ENCODE data around the gene FNDC3B. TPM values are rescaled to one million over a fixed set of nuclear protein-coding genes. Genes with fewer than 3 reads are reported as not detected.

The FNDC3B gene
- total and polyA plus RNA-seq, 9 of the 15 experiments (the other 6 are each of a cell fraction or from before 2014, with no cell fraction given) = 7.0 to 35.8 (median 16.2) TPM

DNA sequence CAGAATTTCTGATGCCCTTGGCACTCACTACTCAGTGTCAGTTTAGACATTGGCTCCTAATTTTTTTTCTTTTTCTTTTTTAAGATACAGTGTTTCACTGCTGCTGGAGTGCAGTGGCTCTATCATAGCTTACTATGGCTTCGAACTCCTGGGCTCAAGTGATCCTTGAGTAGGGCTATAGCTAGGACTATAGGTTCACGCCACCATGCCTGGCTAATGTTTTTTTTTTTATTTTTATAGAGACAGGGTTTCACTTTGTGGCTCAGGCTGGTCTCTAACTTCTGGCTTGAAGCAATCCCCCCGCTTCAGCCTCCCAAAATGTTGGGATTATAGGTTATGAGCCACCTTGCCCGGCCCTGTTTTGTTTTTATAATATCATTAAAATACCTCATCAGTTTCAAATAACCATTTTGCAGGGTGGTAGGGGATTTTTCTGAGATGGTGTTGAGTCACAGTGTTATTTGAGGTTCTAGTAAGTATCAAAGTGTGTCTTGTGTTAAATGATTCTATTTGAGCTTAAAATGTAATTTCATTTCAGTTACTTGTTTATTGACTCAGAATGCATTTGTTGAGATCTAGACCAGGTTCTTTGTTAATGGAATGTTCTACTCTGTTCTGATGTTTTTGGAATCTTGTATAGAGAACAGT is 7.0 kb downstream of the FNDC3B start:
- POLR2A ChIA-PET = interaction anchor here (0.7 to 5.3 kb wide), 2 partner anchors 7 to 834 kb away, joined by 3 to 54 read pairs; no protein-coding TSS in a partner anchor
- BruUV-seq (replicated peaks) = no TSS peak
- Histone ChIP-seq H3K79me2 (ENCODE audit: control insufficient read depth, insufficient read depth, low read length) (peaks cover 88% of the 10 kb centered on the region), H3K9me1 (ENCODE audit: control insufficient read depth, insufficient read depth, low read length) (peaks cover 3% of the 10 kb centered on the region), H3K9ac (ENCODE audit: insufficient read depth in 1 of 2, low read depth in 2 of 2, low read length in 2 of 2) (no peak overlapping the region), H3K9me3 (replicated peaks; ENCODE audit: control insufficient read depth, insufficient read depth, low read depth, low read length) (no peaks in the 10 kb centered on the region), H4K20me1 (replicated peaks; ENCODE audit: control insufficient read depth, insufficient read depth, low read length) (0 out of 2 replicates have a peak, but pooled peaks cover 4% of the 10 kb centered on the region), H2AFZ (ENCODE audit: low read depth, low read length) (no peak overlapping the region), H3K4me1 (replicated peaks in 1 of 2; ENCODE audit: control insufficient read depth in 2 of 2, insufficient read depth in 2 of 2, low read length in 2 of 2) (peaks cover 4 to 6% of the 10 kb centered on the region in 2 experiments; a peak in 3 of 5 replicates), H3K4me2 (ENCODE audit: insufficient read depth, low read length) (no peak overlapping the region), H3K36me3 (ENCODE audit: control insufficient read depth, insufficient read depth, low read length) (peaks cover 38% of the 10 kb centered on the region; the same call in 2 of the 3 replicates), H3K27me3 (ENCODE audit: control insufficient read depth in 2 of 2, insufficient read depth in 2 of 2, low read length in 2 of 2) (no peaks in the 10 kb centered on the region), H3K4me3 (no peak overlapping the region), H3K27ac (ENCODE audit: extremely low read depth, low read depth, low read length) (no peak overlapping the region)
- intact Hi-C loops (cut with micrococcal nuclease) = no loop called here
- ATAC-seq = no peak
- 73% methylated on average over 4 of the region's 4 CpGs for WGBS (ENCODE audit: insufficient coverage, low coverage, missing lambda C conversion rate)
- no peak for FAIRE-seq
- CTCF ChIA-PET (ENCODE audit: low intra/inter-chr PET ratio) = no interaction called here
- in situ Hi-C loops (cut with MboI) = no loop called here
- DNase-seq (ENCODE audit: extremely low read depth in 1 of 4, low spot score in 3 of 4) = no peak
- TF ChIP-seq CAMTA2 (CRISPR knock-in tag; conservative IDR thresholded peaks at IDR 0.05) (no peak), ARID4B (CRISPR knock-in tag; IDR thresholded peaks at IDR 0.05) (no peak), HMG20B (CRISPR knock-in tag; IDR thresholded peaks at IDR 0.05) (no peak), NR3C1 (CRISPR knock-in tag; IDR thresholded peaks at IDR 0.05) (no peak), NFIC (IDR thresholded peaks at IDR 0.05) (no peak), RB1 (IDR thresholded peaks at IDR 0.05; ENCODE audit: low read depth) (no peak), NCOR1 (IDR thresholded peaks at IDR 0.05) (no peak)
- TF ChIP-seq, protein P1, sequence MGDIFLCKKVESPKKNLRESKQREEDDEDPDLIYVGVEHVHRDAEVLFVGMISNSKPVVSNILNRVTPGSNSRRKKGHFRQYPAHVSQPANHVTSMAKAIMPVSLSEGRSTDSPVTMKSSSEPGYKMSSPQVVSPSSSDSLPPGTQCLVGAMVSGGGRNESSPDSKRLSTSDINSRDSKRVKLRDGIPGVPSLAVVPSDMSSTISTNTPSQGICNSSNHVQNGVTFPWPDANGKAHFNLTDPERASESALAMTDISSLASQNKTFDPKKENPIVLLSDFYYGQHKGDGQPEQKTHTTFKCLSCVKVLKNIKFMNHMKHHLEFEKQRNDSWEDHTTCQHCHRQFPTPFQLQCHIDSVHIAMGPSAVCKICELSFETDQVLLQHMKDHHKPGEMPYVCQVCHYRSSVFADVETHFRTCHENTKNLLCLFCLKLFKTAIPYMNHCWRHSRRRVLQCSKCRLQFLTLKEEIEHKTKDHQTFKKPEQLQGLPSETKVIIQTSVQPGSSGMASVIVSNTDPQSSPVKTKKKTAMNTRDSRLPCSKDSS (IDR thresholded peaks at IDR 0.05; ENCODE audit: low read depth, partially characterized antibody) = no peak
